ENCODE results near the gene ALDH16A1. TPM values are rescaled to one million over a fixed set of nuclear protein-coding genes. Genes with fewer than 3 reads are reported as not detected.

The ALDH16A1 gene
- total RNA-seq, 1 experiment from 2014 or later: 51.7 TPM

- Histone ChIP-seq H2BK15ac (ENCODE audit: low read depth, low read length) (no peak overlapping the region), H3K27ac (ENCODE audit: insufficient read length, low read depth, low read length) (no peak overlapping the region), H4K5ac (ENCODE audit: insufficient read length, low read depth, low read length) (no peak overlapping the region), H4K8ac (replicated peaks; ENCODE audit: insufficient read length, low read depth, low read length) (no peak overlapping the region), H2BK20ac (ENCODE audit: low read depth, low read length, poor library complexity, severe bottlenecking) (no peak overlapping the region), H3K23me2 (ENCODE audit: insufficient read length, low read depth, low read length, poor library complexity, severe bottlenecking) (peaks cover 5% of the 10 kb centered on the region), H2AFZ (ENCODE audit: low read length) (no peak overlapping the region), H2BK5ac (ENCODE audit: insufficient read length, low read length) (no peak overlapping the region), H3K9ac (ENCODE audit: extremely low read depth, insufficient read length, low read length) (no peak overlapping the region), H3K23ac (ENCODE audit: insufficient read length, low read depth, low read length) (no peak overlapping the region), H3K18ac (ENCODE audit: insufficient read length, low read depth, low read length) (no peak overlapping the region), H4K91ac (ENCODE audit: insufficient read length, low read depth, low read length) (no peak overlapping the region), H3K27me3 (ENCODE audit: insufficient read depth, low read length) (no peaks in the 10 kb centered on the region), H2BK12ac (ENCODE audit: insufficient read length, low read depth, low read length) (no peak overlapping the region), H2BK120ac (ENCODE audit: low read depth, low read length, poor library complexity, severe bottlenecking) (no peak overlapping the region), H4K20me1 (ENCODE audit: control insufficient read depth, insufficient read depth, insufficient read length) (no peaks in the 10 kb centered on the region), H3K4ac (ENCODE audit: low read depth, low read length) (no peak overlapping the region), H3K79me1 (ENCODE audit: insufficient read depth, low read depth, low read length, poor library complexity, severe bottlenecking) (peaks cover 3% of the 10 kb centered on the region), H3K4me2 (ENCODE audit: insufficient read depth, insufficient read length, low read length) (no peak overlapping the region), H3K56ac (ENCODE audit: insufficient read length, low read depth, low read length) (no peak overlapping the region), H3T11ph (ENCODE audit: low read length) (no peak overlapping the region), H3K14ac (ENCODE audit: insufficient read depth, low read length) (no peak overlapping the region), H3K9me3 (ENCODE audit: control insufficient read depth, low read depth, low read length) (no peaks in the 10 kb centered on the region), H3K79me2 (ENCODE audit: insufficient read depth, low read length) (no peaks in the 10 kb centered on the region), H3K4me1 (ENCODE audit: insufficient read depth, low read length) (no peaks in the 10 kb centered on the region), H2AK5ac (ENCODE audit: insufficient read length, low read length) (no peak overlapping the region)
- H3K4me1 Mint-ChIP-seq: peaks cover 0 to 13% of the 10 kb centered on the region in 2 experiments
- H3K27ac Mint-ChIP-seq: no peak overlapping the region
- no peak overlapping the region for H3K4me3 Mint-ChIP-seq
- H3K36me3 Mint-ChIP-seq (ENCODE audit: insufficient read depth in 1 of 3, low read depth in 3 of 3): peaks cover 19 to 40% (median 32%) of the 10 kb centered on the region in 3 experiments
- no CpG with 5 or more reads among the region's 5 CpGs for WGBS (ENCODE audit: extremely low coverage, insufficient read length, low lambda C conversion rate)
- no peak for DNase-seq
- TF ChIP-seq, protein P1, sequence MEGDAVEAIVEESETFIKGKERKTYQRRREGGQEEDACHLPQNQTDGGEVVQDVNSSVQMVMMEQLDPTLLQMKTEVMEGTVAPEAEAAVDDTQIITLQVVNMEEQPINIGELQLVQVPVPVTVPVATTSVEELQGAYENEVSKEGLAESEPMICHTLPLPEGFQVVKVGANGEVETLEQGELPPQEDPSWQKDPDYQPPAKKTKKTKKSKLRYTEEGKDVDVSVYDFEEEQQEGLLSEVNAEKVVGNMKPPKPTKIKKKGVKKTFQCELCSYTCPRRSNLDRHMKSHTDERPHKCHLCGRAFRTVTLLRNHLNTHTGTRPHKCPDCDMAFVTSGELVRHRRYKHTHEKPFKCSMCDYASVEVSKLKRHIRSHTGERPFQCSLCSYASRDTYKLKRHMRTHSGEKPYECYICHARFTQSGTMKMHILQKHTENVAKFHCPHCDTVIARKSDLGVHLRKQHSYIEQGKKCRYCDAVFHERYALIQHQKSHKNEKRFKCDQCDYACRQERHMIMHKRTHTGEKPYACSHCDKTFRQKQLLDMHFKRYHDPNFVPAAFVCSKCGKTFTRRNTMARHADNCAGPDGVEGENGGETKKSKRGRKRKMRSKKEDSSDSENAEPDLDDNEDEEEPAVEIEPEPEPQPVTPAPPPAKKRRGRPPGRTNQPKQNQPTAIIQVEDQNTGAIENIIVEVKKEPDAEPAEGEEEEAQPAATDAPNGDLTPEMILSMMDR (conservative IDR thresholded peaks at IDR 0.05): no peak
- no peaks in the 10 kb centered on the region; the same call in 1 of the 2 replicates for H3K27me3 Mint-ChIP-seq (ENCODE audit: low read depth)
- H3K9me3 Mint-ChIP-seq: no peaks in the 10 kb centered on the region; a peak in 1 of 5 replicates
These were observed 2.7 kb downstream of the ALDH16A1 start for GRCh38 chr19:49455773-49456172.

All from H9 (cell line).